Measurements from ENCODE around the gene GPR153. TPM values are rescaled to one million over a fixed set of nuclear protein-coding genes. Genes with fewer than 3 reads are reported as not detected.
A peak's percentile ranks its signal among the peaks of the same experiment; 100 is the strongest.

Gene GPR153
- total RNA-seq, 1 experiment from 2014 or later, result 98.7 TPM

GRCh38 chr1:6261615-6261995 is 707 bp upstream of the GPR153 start:
- H3K9me2 ChIP-seq (replicated peaks; ENCODE audit: low read length), result no peaks in the 10 kb centered on the region
- DNase-seq, result no peak
- peak overlapping the region; percentile 88 for H3K9ac ChIP-seq (ENCODE audit: low read length)
- CTCF ChIA-PET, result interaction anchor here (0.6 kb wide), 1 partner anchor 693 kb away, joined by 5 read pairs; no protein-coding TSS in a partner anchor
- H3K4me2 ChIP-seq (ENCODE audit: low read length), result peak overlapping the region; percentile 96
- peak overlapping the region; percentile 74 for H2AFZ ChIP-seq (ENCODE audit: low read length)
- intact Hi-C loops (cut with micrococcal nuclease), result loop anchor here (1.0 kb wide), 1 partner anchor 39 kb away; no protein-coding TSS in a partner anchor
- TSS peak; percentile 73 for BruUV-seq (replicated peaks)
- TF ChIP-seq EZH2phosphoT487 (IDR thresholded peaks at IDR 0.05; ENCODE audit: borderline replicate concordance, low read length) (no peak), EZH2 (IDR thresholded peaks at IDR 0.05; ENCODE audit: low read length, unreplicated experiment) (no peak), CTCF (conservative IDR thresholded peaks at IDR 0.05; ENCODE audit: low read depth, low read length) (no peak)
- H3K27ac ChIP-seq (ENCODE audit: low read length), result peak overlapping the region; percentile 62
- peaks cover 36% of the 10 kb centered on the region for H3K79me2 ChIP-seq (ENCODE audit: low read length)
- H3K9me3 ChIP-seq (ENCODE audit: low read length), result no peaks in the 10 kb centered on the region
- peak overlapping the region; percentile 83 for H3K4me3 ChIP-seq (ENCODE audit: low read length)
- H3K27me3 ChIP-seq (ENCODE audit: low read length), result no peaks in the 10 kb centered on the region
- POLR2A ChIA-PET (ENCODE audit: unreplicated experiment), result interaction anchor here (0.7 kb wide), 1 partner anchor 38 kb away, joined by 12 read pairs; no protein-coding TSS in a partner anchor
- no peaks in the 10 kb centered on the region for H3K36me3 ChIP-seq (ENCODE audit: low read depth, low read length)
- peaks cover 8% of the 10 kb centered on the region; the same call in 1 of the 2 replicates for H4K20me1 ChIP-seq (ENCODE audit: low read length)
- peaks cover 27% of the 10 kb centered on the region for H3K4me1 ChIP-seq (ENCODE audit: insufficient read depth, low read length)
- peak; percentile 10 for ATAC-seq
- H3F3A ChIP-seq (ENCODE audit: low read length, unreplicated experiment), result no peaks in the 10 kb centered on the region

- H3K27me3 ChIP-seq (ENCODE audit: low read length), result no peaks in the 10 kb centered on the region
- H3K4me3 ChIP-seq (ENCODE audit: low read length), result peak overlapping the region; percentile 80
- DNase-seq (no peak), ATAC-seq (peak; percentile 23)
- ChIA-PET CTCF (interaction anchor here (0.6 kb wide), 1 partner anchor 83 kb away, joined by 3 read pairs; no protein-coding TSS in a partner anchor), POLR2A (ENCODE audit: unreplicated experiment) (no interaction called here)
- no peaks in the 10 kb centered on the region for H3K9me3 ChIP-seq (ENCODE audit: low read length)
- H3K9me2 ChIP-seq (replicated peaks; ENCODE audit: low read length), result no peaks in the 10 kb centered on the region
- no TSS peak for BruUV-seq (replicated peaks)
- H3F3A ChIP-seq (ENCODE audit: low read length, unreplicated experiment), result no peaks in the 10 kb centered on the region
- H4K20me1 ChIP-seq (ENCODE audit: low read length), result peaks cover 8% of the 10 kb centered on the region; the same call in 1 of the 2 replicates
- H3K79me2 ChIP-seq (ENCODE audit: low read length), result peaks cover 37% of the 10 kb centered on the region
- peak overlapping the region; percentile 83 for H3K4me2 ChIP-seq (ENCODE audit: low read length)
- peak overlapping the region; percentile 66 for H2AFZ ChIP-seq (ENCODE audit: low read length)
- TF ChIP-seq EZH2 (IDR thresholded peaks at IDR 0.05; ENCODE audit: low read length, unreplicated experiment) (no peak), CTCF (conservative IDR thresholded peaks at IDR 0.05; ENCODE audit: low read depth, low read length) (no peak), EZH2phosphoT487 (IDR thresholded peaks at IDR 0.05; ENCODE audit: borderline replicate concordance, low read length) (no peak)
- intact Hi-C loops (cut with micrococcal nuclease), result loop anchor here (1.0 kb wide), 2 partner anchors 34 to 83 kb away; no protein-coding TSS in a partner anchor
- peak overlapping the region; percentile 96 for H3K9ac ChIP-seq (ENCODE audit: low read length)
- H3K4me1 ChIP-seq (ENCODE audit: insufficient read depth, low read length), result peaks cover 21% of the 10 kb centered on the region
- peak overlapping the region; percentile 75 for H3K27ac ChIP-seq (ENCODE audit: low read length)
- no peaks in the 10 kb centered on the region for H3K36me3 ChIP-seq (ENCODE audit: low read depth, low read length)
Observed at GRCh38 chr1:6260433-6260934, 414 bp downstream of the GPR153 start.
